Measurements from ENCODE around the gene PROK2. TPM values are rescaled to one million over a fixed set of nuclear protein-coding genes. Genes with fewer than 3 reads are reported as not detected.

Gene PROK2
- total and polyA plus RNA-seq, 4 donors: 1.3 to 57.2 (median 2.8) TPM

- DNase-seq (no peak), ATAC-seq (ENCODE audit: insufficient read depth, low FRiP score) (no peak)
- Histone ChIP-seq H3K36me3 (ENCODE audit: control insufficient read depth in 4 of 4, insufficient read depth in 4 of 4, low read length in 4 of 4) (no peaks in the 10 kb centered on the region), H3K9ac (ENCODE audit: insufficient read depth in 1 of 2, low read length in 2 of 2) (no peak overlapping the region), H3K4me3 (no peak overlapping the region), H3K27me3 (ENCODE audit: control insufficient read depth in 3 of 3, insufficient read depth in 3 of 3, low read length in 2 of 3) (peaks cover 0 to 57% (median 54%) of the 10 kb centered on the region in 3 donors), H3K27ac (ENCODE audit: low read depth in 1 of 2, low read length in 1 of 2) (no peak overlapping the region), H3K9me3 (ENCODE audit: control insufficient read depth in 4 of 4, insufficient read depth in 3 of 4, low read length in 3 of 4) (no peaks in the 10 kb centered on the region), H3K4me1 (ENCODE audit: control insufficient read depth in 5 of 5, insufficient read depth in 5 of 5, low read length in 5 of 5) (peaks cover 0 to 21% (median 5%) of the 10 kb centered on the region in 5 donors)
- TF ChIP-seq, protein P1, sequence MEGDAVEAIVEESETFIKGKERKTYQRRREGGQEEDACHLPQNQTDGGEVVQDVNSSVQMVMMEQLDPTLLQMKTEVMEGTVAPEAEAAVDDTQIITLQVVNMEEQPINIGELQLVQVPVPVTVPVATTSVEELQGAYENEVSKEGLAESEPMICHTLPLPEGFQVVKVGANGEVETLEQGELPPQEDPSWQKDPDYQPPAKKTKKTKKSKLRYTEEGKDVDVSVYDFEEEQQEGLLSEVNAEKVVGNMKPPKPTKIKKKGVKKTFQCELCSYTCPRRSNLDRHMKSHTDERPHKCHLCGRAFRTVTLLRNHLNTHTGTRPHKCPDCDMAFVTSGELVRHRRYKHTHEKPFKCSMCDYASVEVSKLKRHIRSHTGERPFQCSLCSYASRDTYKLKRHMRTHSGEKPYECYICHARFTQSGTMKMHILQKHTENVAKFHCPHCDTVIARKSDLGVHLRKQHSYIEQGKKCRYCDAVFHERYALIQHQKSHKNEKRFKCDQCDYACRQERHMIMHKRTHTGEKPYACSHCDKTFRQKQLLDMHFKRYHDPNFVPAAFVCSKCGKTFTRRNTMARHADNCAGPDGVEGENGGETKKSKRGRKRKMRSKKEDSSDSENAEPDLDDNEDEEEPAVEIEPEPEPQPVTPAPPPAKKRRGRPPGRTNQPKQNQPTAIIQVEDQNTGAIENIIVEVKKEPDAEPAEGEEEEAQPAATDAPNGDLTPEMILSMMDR (IDR thresholded peaks at IDR 0.05; ENCODE audit: control extremely low read depth, extremely low read depth): no peak
- 91 to 97% methylated on average over 7 of the region's 7 CpGs for WGBS, 2 donors
Measured at GRCh38 chr3:71787851-71788405, 3.0 kb upstream of the PROK2 start.

DNA sequence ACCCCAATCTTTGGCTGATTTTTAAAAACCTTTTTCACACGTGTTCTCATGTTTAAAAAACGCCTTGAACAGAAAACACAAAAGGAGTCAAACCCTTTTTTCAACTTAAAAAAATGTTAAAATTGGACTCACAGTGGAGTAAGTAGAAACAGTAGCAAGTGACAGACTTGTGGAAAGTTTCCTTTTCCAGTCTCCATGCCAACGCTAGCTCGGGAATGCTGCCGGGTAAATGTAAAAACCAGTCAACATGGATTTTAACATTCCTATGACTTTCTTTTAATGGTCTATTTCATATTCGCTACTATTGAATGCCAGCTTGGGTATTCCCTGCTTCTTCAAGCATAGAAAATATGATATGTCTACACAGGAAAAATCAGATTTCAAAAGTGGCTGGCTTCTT, 1.6 kb upstream of the PROK2 start:
- DNase-seq (peak; percentile 60 to 79 (median 69)), ATAC-seq (ENCODE audit: insufficient read depth, low FRiP score) (no peak)
- H3K4me3 ChIP-seq: no peak overlapping the region
- H3K9me3 ChIP-seq (ENCODE audit: control insufficient read depth in 4 of 4, insufficient read depth in 3 of 4, low read length in 3 of 4): no peaks in the 10 kb centered on the region
- no peaks in the 10 kb centered on the region for H3K36me3 ChIP-seq (ENCODE audit: control insufficient read depth in 4 of 4, insufficient read depth in 4 of 4, low read length in 4 of 4)
- H3K27ac ChIP-seq (ENCODE audit: low read depth in 1 of 2, low read length in 1 of 2): no peak overlapping the region
- peaks cover 0 to 68% (median 67%) of the 10 kb centered on the region in 3 donors for H3K27me3 ChIP-seq (ENCODE audit: control insufficient read depth in 3 of 3, insufficient read depth in 3 of 3, low read length in 2 of 3)
- TF ChIP-seq, protein P1 (IDR thresholded peaks at IDR 0.05; ENCODE audit: control extremely low read depth, extremely low read depth): no peak
- 51 to 68% methylated on average over 6 of the region's 6 CpGs for WGBS, 2 donors
- H3K4me1 ChIP-seq (ENCODE audit: control insufficient read depth in 5 of 5, insufficient read depth in 5 of 5, low read length in 5 of 5): peaks cover 0 to 21% (median 5%) of the 10 kb centered on the region in 5 donors
- no peak overlapping the region for H3K9ac ChIP-seq (ENCODE audit: insufficient read depth in 1 of 2, low read length in 2 of 2)

DNA sequence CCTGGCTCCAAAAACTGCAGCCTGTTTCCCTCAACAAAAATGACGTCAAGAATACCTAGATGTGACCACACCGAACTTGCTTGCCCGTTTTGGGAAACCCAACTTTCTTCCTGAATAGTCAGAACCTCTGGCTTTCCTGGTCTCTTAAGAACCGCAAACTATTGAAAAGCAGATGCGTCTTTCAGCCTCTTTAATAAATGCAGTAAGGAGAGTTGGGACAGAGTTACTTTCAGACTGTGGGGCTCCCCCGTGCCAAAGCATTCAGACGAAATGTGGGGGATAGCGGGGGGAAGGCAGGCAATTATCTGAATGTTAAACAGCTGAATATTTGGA, 1.2 kb upstream of the PROK2 start:
- 32 to 52% methylated on average over 8 of the region's 8 CpGs for WGBS, 2 donors
- ATAC-seq (ENCODE audit: insufficient read depth, low FRiP score) (no peak), DNase-seq (peak in 1 of 3 donors; percentile 13)
- H3K9me3 ChIP-seq (ENCODE audit: control insufficient read depth in 4 of 4, insufficient read depth in 3 of 4, low read length in 3 of 4): no peaks in the 10 kb centered on the region
- H3K4me3 ChIP-seq: no peak overlapping the region
- H3K9ac ChIP-seq (ENCODE audit: insufficient read depth in 1 of 2, low read length in 2 of 2): no peak overlapping the region
- peaks cover 0 to 21% (median 5%) of the 10 kb centered on the region in 5 donors for H3K4me1 ChIP-seq (ENCODE audit: control insufficient read depth in 5 of 5, insufficient read depth in 5 of 5, low read length in 5 of 5)
- H3K27ac ChIP-seq (ENCODE audit: low read depth in 1 of 2, low read length in 1 of 2): no peak overlapping the region
- H3K36me3 ChIP-seq (ENCODE audit: control insufficient read depth in 4 of 4, insufficient read depth in 4 of 4, low read length in 4 of 4): no peaks in the 10 kb centered on the region
- TF ChIP-seq, protein P1 (IDR thresholded peaks at IDR 0.05; ENCODE audit: control extremely low read depth, extremely low read depth): no peak
- peaks cover 0 to 71% (median 70%) of the 10 kb centered on the region in 3 donors for H3K27me3 ChIP-seq (ENCODE audit: control insufficient read depth in 3 of 3, insufficient read depth in 3 of 3, low read length in 2 of 3)
